ENCODE measurements around the gene SPDYE18.
"Not testable (repeated sequence)": the region's sequence is repeated elsewhere in the genome, so short reads cannot be mapped to it uniquely, and the experiment has no call there.

- not testable (repeated sequence) for TF ChIP-seq POLR2A, CTCF (IDR thresholded peaks at IDR 0.05)
Measured at GRCh38 chr7:77026349-77026748, 36.0 kb downstream of the SPDYE18 start.

Data from esophagus squamous epithelium (tissue), 4 donors.